22Rv1 (cell line): ENCODE measurements around the gene SLCO3A1.

Experiments
- ZFX ChIP-seq: fragments of 450-650 bp; IDR thresholded peaks from 2 replicates; pipeline ENCODE4 v1.6.1; 2017; ENCODE audit warnings: antibody characterized with exemption, borderline replicate concordance
- TF ChIP-seq, protein P1 (sequence below): fragments of 450-650 bp; IDR thresholded peaks from 2 replicates; pipeline ENCODE4 v1.5.1; 2017; ENCODE audit warnings: mild to moderate bottlenecking

- TF ChIP-seq, protein P1, sequence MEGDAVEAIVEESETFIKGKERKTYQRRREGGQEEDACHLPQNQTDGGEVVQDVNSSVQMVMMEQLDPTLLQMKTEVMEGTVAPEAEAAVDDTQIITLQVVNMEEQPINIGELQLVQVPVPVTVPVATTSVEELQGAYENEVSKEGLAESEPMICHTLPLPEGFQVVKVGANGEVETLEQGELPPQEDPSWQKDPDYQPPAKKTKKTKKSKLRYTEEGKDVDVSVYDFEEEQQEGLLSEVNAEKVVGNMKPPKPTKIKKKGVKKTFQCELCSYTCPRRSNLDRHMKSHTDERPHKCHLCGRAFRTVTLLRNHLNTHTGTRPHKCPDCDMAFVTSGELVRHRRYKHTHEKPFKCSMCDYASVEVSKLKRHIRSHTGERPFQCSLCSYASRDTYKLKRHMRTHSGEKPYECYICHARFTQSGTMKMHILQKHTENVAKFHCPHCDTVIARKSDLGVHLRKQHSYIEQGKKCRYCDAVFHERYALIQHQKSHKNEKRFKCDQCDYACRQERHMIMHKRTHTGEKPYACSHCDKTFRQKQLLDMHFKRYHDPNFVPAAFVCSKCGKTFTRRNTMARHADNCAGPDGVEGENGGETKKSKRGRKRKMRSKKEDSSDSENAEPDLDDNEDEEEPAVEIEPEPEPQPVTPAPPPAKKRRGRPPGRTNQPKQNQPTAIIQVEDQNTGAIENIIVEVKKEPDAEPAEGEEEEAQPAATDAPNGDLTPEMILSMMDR, result no peak
- no peak for TF ChIP-seq ZFX
These were observed 216.1 kb downstream of the SLCO3A1 start for GRCh38 chr15:92069308-92070250.
